Smooth muscle cell (in vitro differentiated cells): ENCODE measurements around the gene IPPK. TPM values are rescaled to one million over a fixed set of nuclear protein-coding genes. Genes with fewer than 3 reads are reported as not detected.
A peak's percentile ranks its signal among the peaks of the same experiment; 100 is the strongest.

Experiments
- DNase-seq: peaks from one replicate; lab custom pipeline; 2025; ENCODE audit not compliant: unreplicated experiment; lab: John Stamatoyannopoulos, UW
- H2AFZ ChIP-seq: fragments of 200-600 bp; sonication (generic); 2 replicates; pipeline ENCODE4 v1.6.0; 2016; ENCODE audit warnings: antibody characterized with exemption, low read depth, mild to moderate bottlenecking
- H3F3A ChIP-seq: fragments of 200-600 bp; sonication (generic); 2 replicates; pipeline ENCODE4 v1.6.0; 2017; ENCODE audit warnings: antibody characterized with exemption, low read depth
- H3K27ac ChIP-seq: fragments of 200-600 bp; sonication (generic); 2 replicates; pipeline ENCODE4 v1.5.1; 2016; ENCODE audit warnings: low read depth, mild to moderate bottlenecking
- H3K27me3 ChIP-seq: fragments of 200-600 bp; sonication (generic); 2 replicates; pipeline ENCODE4 v1.6.1; 2016; ENCODE audit warnings: low read depth, mild to moderate bottlenecking
- H3K36me3 ChIP-seq: fragments of 200-600 bp; sonication (generic); 2 replicates; pipeline ENCODE4 v1.5.1; 2016; ENCODE audit warnings: low read depth
- H3K4me1 ChIP-seq: fragments of 200-600 bp; sonication (generic); 2 replicates; pipeline ENCODE4 v1.5.1; 2016; ENCODE audit warnings: low read depth
- H3K4me2 ChIP-seq: fragments of 200-600 bp; sonication (generic); 2 replicates; pipeline ENCODE4 v1.6.0; 2016; ENCODE audit warnings: mild to moderate bottlenecking
- H3K4me3 ChIP-seq: fragments of 200-600 bp; sonication (generic); 2 replicates; pipeline ENCODE4 v1.5.1; 2016; ENCODE audit warnings: mild to moderate bottlenecking
- H3K79me2 ChIP-seq: fragments of 200-600 bp; sonication (generic); 2 replicates; pipeline ENCODE4 v1.6.0; 2016; ENCODE audit warnings: low read depth, mild to moderate bottlenecking
- H3K9ac ChIP-seq: fragments of 200-600 bp; sonication (generic); 2 replicates; pipeline ENCODE4 v1.6.0; 2016; ENCODE audit warnings: low read depth
- H3K9me3 ChIP-seq: fragments of 200-600 bp; sonication (generic); replicated peaks from 2 replicates; pipeline ENCODE4 v1.5.1; 2016; ENCODE audit warnings: low read depth
- H4K20me1 ChIP-seq: fragments of 200-600 bp; sonication (generic); 2 replicates; pipeline ENCODE4 v1.6.0; 2016; ENCODE audit warnings: low read depth
- CTCF ChIP-seq: fragments of 200-600 bp; sonication (generic); IDR thresholded peaks from 2 replicates; pipeline ENCODE4 v1.5.1; 2017; ENCODE audit warnings: borderline replicate concordance, mild to moderate bottlenecking, antibody characterized with exemption; ENCODE audit not compliant: insufficient read depth, poor library complexity, severe bottlenecking
- WGBS: methylation state at CpG from one replicate; pipeline ENCODE4 v1.1.7; 2016; ENCODE audit warnings: low lambda C conversion rate; 5-methylcytosine and 5-hydroxymethylcytosine counted together
- polyA plus RNA-seq: library from polyadenylated mRNA; unstranded; fragments of >200 nt; fragmentation: Nextera tagmentation; extraction: Ambion mirVana; gene quantifications from 2 replicates; pipeline ENCODE4 v1.2.1, GENCODE V29; 2016
- total RNA-seq: library from RNA; depleted of rRNA; stranded (reverse); fragments of >200 nt; gene quantifications from 2 replicates; pipeline ENCODE4 v1.2.3, GENCODE V29; 2014

IPPK gene
- total and polyA plus RNA-seq, 2 experiments from 2014 or later, result 9.4 to 22.1 TPM

- Histone ChIP-seq H3K79me2 (no peaks in the 10 kb centered on the region), H2AFZ (no peak overlapping the region), H3K4me2 (no peak overlapping the region), H3K4me1 (no peaks in the 10 kb centered on the region), H3K36me3 (peaks cover 3% of the 10 kb centered on the region), H3K27ac (no peak overlapping the region), H3K27me3 (no peaks in the 10 kb centered on the region), H4K20me1 (no peaks in the 10 kb centered on the region), H3K9me3 (no peaks in the 10 kb centered on the region), H3K4me3 (no peak overlapping the region), H3K9ac (no peak overlapping the region), H3F3A (no peaks in the 10 kb centered on the region)
- WGBS, result 94% methylated on average over 3 of the region's 3 CpGs
- no peak for DNase-seq
- peak; percentile 12 for TF ChIP-seq CTCF
Measured at GRCh38 chr9:92636627-92637026, 33.3 kb downstream of the IPPK start.

- no peak for DNase-seq
- H3K36me3 ChIP-seq, result peaks cover 3% of the 10 kb centered on the region
- no peak overlapping the region for H3K9ac ChIP-seq
- H2AFZ ChIP-seq, result no peak overlapping the region
- H3K27ac ChIP-seq, result no peak overlapping the region
- H3F3A ChIP-seq, result no peaks in the 10 kb centered on the region
- no peaks in the 10 kb centered on the region for H3K4me1 ChIP-seq
- TF ChIP-seq CTCF, result no peak
- H4K20me1 ChIP-seq, result no peaks in the 10 kb centered on the region
- no peak overlapping the region for H3K4me3 ChIP-seq
- WGBS, result 93% methylated on average over 4 of the region's 4 CpGs
- H3K4me2 ChIP-seq, result no peak overlapping the region
- no peaks in the 10 kb centered on the region for H3K9me3 ChIP-seq
- no peaks in the 10 kb centered on the region for H3K27me3 ChIP-seq
- H3K79me2 ChIP-seq, result no peaks in the 10 kb centered on the region
Measured at GRCh38 chr9:92635760-92636159, 34.2 kb downstream of the IPPK start.

GRCh38 chr9:92634712-92635605, 35.0 kb downstream of the IPPK start:
- DNase-seq, result peak; percentile 18
- no peak overlapping the region for H3K9ac ChIP-seq
- peak; percentile 95 for TF ChIP-seq CTCF
- H4K20me1 ChIP-seq, result no peaks in the 10 kb centered on the region
- H2AFZ ChIP-seq, result no peak overlapping the region
- WGBS, result 67% methylated on average over 35 of the region's 35 CpGs
- H3K4me3 ChIP-seq, result no peak overlapping the region
- H3K4me1 ChIP-seq, result no peaks in the 10 kb centered on the region
- no peaks in the 10 kb centered on the region for H3F3A ChIP-seq
- H3K4me2 ChIP-seq, result no peak overlapping the region
- H3K9me3 ChIP-seq, result no peaks in the 10 kb centered on the region
- no peaks in the 10 kb centered on the region for H3K27me3 ChIP-seq
- no peak overlapping the region for H3K27ac ChIP-seq
- H3K36me3 ChIP-seq, result peaks cover 3% of the 10 kb centered on the region
- no peaks in the 10 kb centered on the region for H3K79me2 ChIP-seq
